ENCODE data around the gene HEATR5A.

The HEATR5A gene

DNA sequence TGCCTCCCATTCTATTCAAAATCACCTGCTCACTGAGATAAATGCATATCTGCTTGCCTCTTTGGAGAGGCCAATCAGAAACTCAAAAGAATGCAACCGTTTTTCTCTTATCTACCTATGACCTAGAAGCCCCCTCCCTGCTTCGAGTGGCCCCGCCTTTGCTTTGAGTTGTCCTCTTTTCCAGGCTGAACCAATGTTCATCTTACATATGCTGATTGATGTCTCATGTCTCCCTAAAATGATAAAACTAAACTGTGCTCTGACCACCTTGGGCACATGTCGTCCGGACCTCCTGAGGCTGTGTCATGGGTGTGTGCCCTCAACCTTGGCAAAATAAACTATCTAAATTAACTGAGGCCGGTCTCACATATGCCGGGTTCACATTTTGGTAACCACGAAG is 148.7 kb downstream of the HEATR5A start:
- no peak overlapping the region for H3K4me3 ChIP-seq (ENCODE audit: low read depth, low read length)
- TF ChIP-seq, protein P1, sequence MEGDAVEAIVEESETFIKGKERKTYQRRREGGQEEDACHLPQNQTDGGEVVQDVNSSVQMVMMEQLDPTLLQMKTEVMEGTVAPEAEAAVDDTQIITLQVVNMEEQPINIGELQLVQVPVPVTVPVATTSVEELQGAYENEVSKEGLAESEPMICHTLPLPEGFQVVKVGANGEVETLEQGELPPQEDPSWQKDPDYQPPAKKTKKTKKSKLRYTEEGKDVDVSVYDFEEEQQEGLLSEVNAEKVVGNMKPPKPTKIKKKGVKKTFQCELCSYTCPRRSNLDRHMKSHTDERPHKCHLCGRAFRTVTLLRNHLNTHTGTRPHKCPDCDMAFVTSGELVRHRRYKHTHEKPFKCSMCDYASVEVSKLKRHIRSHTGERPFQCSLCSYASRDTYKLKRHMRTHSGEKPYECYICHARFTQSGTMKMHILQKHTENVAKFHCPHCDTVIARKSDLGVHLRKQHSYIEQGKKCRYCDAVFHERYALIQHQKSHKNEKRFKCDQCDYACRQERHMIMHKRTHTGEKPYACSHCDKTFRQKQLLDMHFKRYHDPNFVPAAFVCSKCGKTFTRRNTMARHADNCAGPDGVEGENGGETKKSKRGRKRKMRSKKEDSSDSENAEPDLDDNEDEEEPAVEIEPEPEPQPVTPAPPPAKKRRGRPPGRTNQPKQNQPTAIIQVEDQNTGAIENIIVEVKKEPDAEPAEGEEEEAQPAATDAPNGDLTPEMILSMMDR (IDR thresholded peaks at IDR 0.05; ENCODE audit: borderline replicate concordance, insufficient read depth, low read depth, low read length): no peak

DNA sequence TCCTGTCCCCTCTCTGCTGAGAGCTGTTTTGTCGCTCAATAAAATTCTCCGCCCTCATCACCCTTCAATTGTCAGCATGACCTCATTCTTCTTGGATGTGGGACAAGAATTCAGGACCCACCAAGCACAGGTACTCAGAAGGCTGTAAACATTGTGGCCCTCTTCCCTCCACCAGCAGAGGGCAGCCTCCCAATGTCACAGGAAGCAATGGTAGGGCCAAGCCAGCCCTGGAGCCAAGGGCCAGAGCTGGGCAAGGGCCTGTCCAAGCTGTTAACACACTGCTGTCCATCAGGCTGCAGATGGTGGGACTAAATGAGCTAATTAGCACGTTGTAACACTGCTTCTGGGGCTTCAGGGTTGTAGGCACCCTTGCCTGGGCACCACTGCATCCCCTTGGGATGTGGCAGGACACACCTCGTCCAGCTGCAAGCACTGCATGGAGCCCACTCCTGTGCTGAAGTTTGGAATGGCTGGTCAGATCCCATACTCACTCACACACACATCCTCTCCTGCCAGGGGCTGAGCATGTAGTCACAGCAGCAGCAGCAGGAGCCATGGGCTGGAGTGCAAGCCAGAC is 150.1 kb downstream of the HEATR5A start:
- no peak overlapping the region for H3K4me3 ChIP-seq (ENCODE audit: low read depth, low read length)
- TF ChIP-seq, protein P1 (IDR thresholded peaks at IDR 0.05; ENCODE audit: borderline replicate concordance, insufficient read depth, low read depth, low read length): no peak

DNA sequence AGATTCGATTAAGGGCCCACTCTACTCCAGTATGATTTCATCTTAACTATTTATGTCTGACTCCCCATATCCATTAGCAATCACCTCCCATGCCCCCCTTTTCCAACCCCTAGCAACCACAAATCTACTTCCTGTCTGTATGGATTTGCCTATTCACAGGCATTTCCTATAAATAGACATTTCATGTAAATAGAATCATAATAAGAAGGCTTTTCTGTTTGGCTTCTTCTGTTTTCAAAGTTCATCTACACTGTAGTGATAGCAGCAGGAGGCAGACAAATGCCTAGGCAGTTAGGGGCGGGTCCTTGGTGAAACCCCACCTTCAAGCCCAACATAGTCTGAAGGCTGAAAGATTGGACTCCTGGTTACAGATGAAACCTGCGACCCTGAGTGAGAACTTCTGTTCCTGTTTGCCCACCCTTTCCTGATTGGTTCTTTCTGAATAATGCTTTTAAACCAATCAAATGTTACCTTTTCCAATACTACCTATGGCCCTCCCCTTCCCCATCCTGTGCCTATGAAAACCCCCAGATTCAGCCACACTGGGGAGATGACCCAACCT is 150.6 kb downstream of the HEATR5A start:
- TF ChIP-seq, protein P1 (IDR thresholded peaks at IDR 0.05; ENCODE audit: borderline replicate concordance, insufficient read depth, low read depth, low read length): no peak
- H3K4me3 ChIP-seq (ENCODE audit: low read depth, low read length): no peak overlapping the region

DNA sequence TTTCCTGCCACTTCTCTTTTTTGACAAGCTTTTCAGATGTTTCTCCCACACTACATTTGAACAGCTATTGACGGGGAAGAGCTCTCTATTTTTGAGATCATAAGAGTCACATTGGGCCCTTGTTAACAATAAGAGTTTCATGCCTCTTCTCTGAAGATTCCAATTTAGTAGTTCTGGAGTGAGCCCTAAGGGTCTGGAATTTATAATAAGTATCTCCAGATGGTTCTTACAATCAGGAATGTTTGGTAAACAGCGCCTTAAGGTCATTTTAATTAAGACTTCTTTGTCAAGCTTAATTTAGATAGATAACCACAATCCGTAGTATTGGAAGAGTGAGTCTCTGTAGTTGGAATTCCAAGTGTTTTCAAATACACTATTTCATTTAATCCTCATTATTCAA is 152.1 kb downstream of the HEATR5A start:
- TF ChIP-seq, protein P1 (IDR thresholded peaks at IDR 0.05; ENCODE audit: borderline replicate concordance, insufficient read depth, low read depth, low read length): no peak

DNA sequence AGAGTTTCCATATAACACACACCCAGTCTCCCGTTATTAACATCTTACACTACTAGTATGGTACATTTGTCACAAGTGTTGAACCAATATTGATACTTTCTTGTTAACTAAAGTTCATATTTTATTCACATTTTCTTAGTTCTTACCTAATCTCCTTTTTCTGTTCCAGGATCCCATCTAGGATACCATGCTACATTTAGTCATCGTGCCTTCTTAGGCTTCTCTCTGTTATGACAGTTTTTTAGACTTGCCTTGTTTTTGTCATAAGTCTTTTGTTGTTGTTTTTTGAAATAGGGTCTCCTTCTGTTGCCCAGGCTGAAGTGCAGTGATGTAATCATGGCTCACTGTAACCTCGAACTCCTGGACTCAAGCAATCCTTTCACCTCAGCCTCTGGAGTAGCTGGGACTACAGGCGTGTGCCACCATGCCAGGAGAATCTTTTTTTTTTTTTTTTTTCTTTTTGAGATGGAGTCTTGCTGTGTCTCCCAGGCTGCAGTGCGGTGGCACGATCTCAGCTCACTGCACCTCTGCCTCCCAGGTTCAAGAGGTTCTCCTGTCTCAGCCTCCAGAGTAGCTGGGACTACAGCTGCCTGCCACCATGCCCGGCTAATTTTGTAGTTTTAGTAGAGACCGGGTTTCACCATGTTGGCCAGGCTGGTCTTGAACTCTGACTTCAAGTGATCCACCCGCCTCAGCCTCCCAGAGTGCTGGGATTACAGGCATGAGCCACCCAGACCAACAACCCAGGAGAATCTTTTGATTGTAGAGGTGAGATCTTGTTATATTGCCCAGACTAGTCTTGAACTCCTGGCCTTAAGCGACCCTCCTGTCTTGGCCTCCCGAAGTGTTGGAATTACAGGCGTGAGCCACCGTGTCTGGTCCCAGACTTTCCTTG is 153.7 kb downstream of the HEATR5A start:
- TF ChIP-seq, protein P1 (IDR thresholded peaks at IDR 0.05; ENCODE audit: borderline replicate concordance, insufficient read depth, low read depth, low read length): no peak
- no peak overlapping the region for H3K4me3 ChIP-seq (ENCODE audit: low read depth, low read length)

More for the DNA sequence above, 152.1 kb downstream of the HEATR5A start:
- no peak overlapping the region for H3K4me3 ChIP-seq (ENCODE audit: low read depth, low read length)

DNA sequence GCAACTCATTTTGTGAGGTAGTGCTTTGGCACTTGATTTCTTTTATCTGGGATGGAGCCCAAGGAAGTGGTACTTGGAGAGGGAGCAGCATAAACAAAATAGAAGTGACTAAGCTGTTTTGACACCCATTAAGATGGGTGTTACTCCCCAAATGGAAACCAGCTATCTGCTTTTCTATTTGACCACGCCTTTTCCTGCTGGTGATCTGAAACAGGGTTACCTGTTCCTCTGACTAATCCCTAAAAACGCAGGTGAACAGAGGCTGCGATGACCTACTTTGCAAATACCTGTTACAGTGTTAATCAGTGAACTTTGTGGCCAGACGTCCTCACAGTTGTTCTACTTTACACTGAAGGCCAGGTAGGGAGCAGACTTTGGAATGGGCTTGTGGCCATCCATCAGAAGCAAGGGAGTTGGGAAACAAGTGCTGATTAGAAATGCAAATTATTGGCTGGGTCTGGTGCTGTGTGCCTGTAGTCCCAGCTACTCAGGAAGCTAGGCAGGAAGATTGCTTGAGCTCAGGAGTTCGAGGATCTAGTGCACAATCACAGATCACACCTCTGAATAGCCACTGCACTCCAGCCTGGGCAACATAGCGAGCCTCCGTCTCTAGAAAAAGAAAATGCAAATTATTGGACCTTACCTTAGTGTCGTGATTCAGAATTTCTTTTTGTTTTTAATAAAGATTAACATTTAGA is 154.5 kb downstream of the HEATR5A start:
- no peak overlapping the region for H3K4me3 ChIP-seq (ENCODE audit: low read depth, low read length)
- TF ChIP-seq, protein P1 (IDR thresholded peaks at IDR 0.05; ENCODE audit: borderline replicate concordance, insufficient read depth, low read depth, low read length): no peak

Measured in GM12875 (cell line).